Neural cell (in vitro differentiated cells): ENCODE data around the gene CLDN2.

ENCODE experiments used
- CTCF ChIP-seq: fragments of 450-650 bp; IDR thresholded peaks from 2 replicates; pipeline ENCODE4 v1.5.1; 2014; ENCODE audit warnings: antibody characterized with exemption, mild to moderate bottlenecking, moderate library complexity; ENCODE audit not compliant: poor library complexity, severe bottlenecking
- MXI1 ChIP-seq: fragments of 450-650 bp; conservative IDR thresholded peaks from 2 replicates; pipeline ENCODE4 v1.6.1; 2014; ENCODE audit warnings: antibody characterized with exemption, mild to moderate bottlenecking; ENCODE audit not compliant: poor library complexity, severe bottlenecking
- RAD21 ChIP-seq: fragments of 450-650 bp; conservative IDR thresholded peaks from 2 replicates; pipeline ENCODE4 v1.6.1; 2014; ENCODE audit warnings: antibody characterized with exemption, mild to moderate bottlenecking, moderate library complexity
- REST ChIP-seq: IDR thresholded peaks from 2 replicates; pipeline ENCODE4 v1.6.1; 2012; ENCODE audit warnings: borderline replicate concordance
- TAF1 ChIP-seq: IDR thresholded peaks from 2 replicates; pipeline ENCODE4 v1.6.1; 2012; ENCODE audit warnings: low read depth

DNA sequence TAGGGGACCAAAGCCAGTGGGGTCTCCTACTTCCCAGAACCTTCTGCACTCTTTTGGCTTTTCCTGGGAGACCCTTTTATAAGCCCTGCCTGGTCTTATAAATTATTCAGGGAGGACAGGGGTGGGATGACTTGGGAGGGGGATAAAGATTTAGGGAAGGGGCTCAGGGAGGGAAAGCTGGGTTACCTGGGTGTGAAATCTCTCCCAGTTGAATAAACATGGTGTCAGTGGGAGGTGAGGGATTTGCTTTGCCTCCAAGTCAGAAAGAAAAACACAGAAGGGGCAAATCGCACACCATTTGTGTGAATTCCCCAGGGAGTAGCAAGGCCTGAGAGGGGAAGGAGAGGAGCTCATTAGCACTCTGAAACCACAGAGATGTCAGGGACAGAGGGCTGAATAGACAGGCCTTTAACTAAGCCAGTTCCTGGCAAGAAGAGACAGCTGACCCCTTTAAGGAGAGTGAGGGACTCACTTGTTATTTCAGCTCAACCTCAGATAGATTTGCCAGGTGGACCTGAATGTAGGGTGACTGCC, 16.8 kb upstream of the CLDN2 start, which contains the start of gene RIPPLY1:
- TF ChIP-seq TAF1 (no peak), MXI1 (no peak), CTCF (no peak), REST (no peak), RAD21 (no peak)
